Fibroblast of lung (primary cell): ENCODE data around the gene ECI1. TPM values are rescaled to one million over a fixed set of nuclear protein-coding genes. Genes with fewer than 3 reads are reported as not detected.

Experiments
- DNase-seq, 2 donors: peaks; one replicate each; pipeline versions ENCODE4 v3.0.0 to v3.0.0-alpha.2; 2010; ENCODE audit warnings: low read depth in 2 of 2
- H2AFZ ChIP-seq: 2 replicates; pipeline ENCODE4 v1.5.1; 2012; ENCODE audit warnings: low read length, control low read depth, inconsistent platforms
- H3K27ac ChIP-seq: 2 replicates; pipeline ENCODE4 v1.5.1; 2011; ENCODE audit warnings: low read length, control low read depth; ENCODE audit not compliant: insufficient read depth
- H3K27me3 ChIP-seq: 2 replicates; pipeline ENCODE4 v1.5.1; 2011; ENCODE audit warnings: mild to moderate bottlenecking, low read length; ENCODE audit not compliant: control insufficient read depth, insufficient read depth
- H3K36me3 ChIP-seq: 2 replicates; pipeline ENCODE4 v1.5.1; 2011; ENCODE audit warnings: low read length; ENCODE audit not compliant: control insufficient read depth, insufficient read depth
- H3K4me1 ChIP-seq: 2 replicates; pipeline ENCODE4 v1.5.1; 2011; ENCODE audit warnings: low read length; ENCODE audit not compliant: control insufficient read depth, insufficient read depth; ENCODE audit errors: extremely low read depth
- H3K4me2 ChIP-seq: 2 replicates; pipeline ENCODE4 v1.5.1; 2011; ENCODE audit warnings: low read length, control low read depth; ENCODE audit not compliant: insufficient read depth; ENCODE audit errors: extremely low read depth
- H3K4me3 ChIP-seq, 4 experiments: fragments of 200-600 bp in 1 of 4; sonication (generic) in 1 of 4; replicated peaks in 1 of 4; 2 replicates each; pipeline ENCODE4 v1.5.1; 2011 to 2016; ENCODE audit warnings: low read length in 4 of 4, low read depth in 3 of 4, mild to moderate bottlenecking in 3 of 4, control low read depth in 2 of 4, inconsistent platforms in 1 of 4, mixed read lengths in 1 of 4; ENCODE audit not compliant: insufficient read depth in 1 of 4; ENCODE audit errors: control extremely low read depth in 1 of 4
- H3K79me2 ChIP-seq: 2 replicates; pipeline ENCODE4 v1.5.1; 2012; ENCODE audit warnings: mild to moderate bottlenecking, low read length, inconsistent platforms; ENCODE audit not compliant: control insufficient read depth, insufficient read depth
- H3K9ac ChIP-seq: 2 replicates; pipeline ENCODE4 v1.5.1; 2011; ENCODE audit warnings: mild to moderate bottlenecking, low read length, control low read depth; ENCODE audit not compliant: insufficient read depth
- H3K9me3 ChIP-seq: 2 replicates; pipeline ENCODE4 v1.5.1; 2012; ENCODE audit warnings: low read depth, low read length; ENCODE audit not compliant: control insufficient read depth, insufficient read depth
- H4K20me1 ChIP-seq: 2 replicates; pipeline ENCODE4 v1.5.1; 2011; ENCODE audit warnings: low read length; ENCODE audit not compliant: control insufficient read depth, insufficient read depth; ENCODE audit errors: extremely low read depth
- EZH2 ChIP-seq: IDR thresholded peaks from 2 replicates; pipeline ENCODE4 v1.5.1; 2012; ENCODE audit warnings: low read length, control low read depth, mild to moderate bottlenecking; ENCODE audit errors: missing control alignments
- polyA plus RNA-seq, 2 donors: library from polyadenylated mRNA; depleted of rRNA in 1 of 2; stranded (reverse) in 1 of 2; unstranded in 1 of 2; fragments of >200 nt; gene quantifications; 2 replicates each; pipeline ENCODE4 v1.2.1, GENCODE V29; 2011 to 2012; ENCODE audit warnings: missing spikeins in 1 of 2
- total RNA-seq: library from RNA; depleted of rRNA; stranded (reverse); fragments of >200 nt; gene quantifications from 2 replicates; pipeline ENCODE4 v1.2.1, GENCODE V29; 2014
- TF ChIP-seq, protein P1 (sequence below), 2 donors: IDR thresholded peaks in 1 of 2; conservative IDR thresholded peaks in 1 of 2; 1 replicate in 1 of 2; 2 replicates in 1 of 2; pipeline ENCODE4 v1.5.1; 2011 to 2012; ENCODE audit warnings: low read length in 2 of 2, control low read depth in 1 of 2, inconsistent platforms in 1 of 2, low read depth in 1 of 2, mild to moderate bottlenecking in 1 of 2

The ECI1 gene
- total and polyA plus RNA-seq, 2 donors (not counting 1 experiment from before 2014, with no cell fraction given) = 18.8 to 35.8 TPM

DNA sequence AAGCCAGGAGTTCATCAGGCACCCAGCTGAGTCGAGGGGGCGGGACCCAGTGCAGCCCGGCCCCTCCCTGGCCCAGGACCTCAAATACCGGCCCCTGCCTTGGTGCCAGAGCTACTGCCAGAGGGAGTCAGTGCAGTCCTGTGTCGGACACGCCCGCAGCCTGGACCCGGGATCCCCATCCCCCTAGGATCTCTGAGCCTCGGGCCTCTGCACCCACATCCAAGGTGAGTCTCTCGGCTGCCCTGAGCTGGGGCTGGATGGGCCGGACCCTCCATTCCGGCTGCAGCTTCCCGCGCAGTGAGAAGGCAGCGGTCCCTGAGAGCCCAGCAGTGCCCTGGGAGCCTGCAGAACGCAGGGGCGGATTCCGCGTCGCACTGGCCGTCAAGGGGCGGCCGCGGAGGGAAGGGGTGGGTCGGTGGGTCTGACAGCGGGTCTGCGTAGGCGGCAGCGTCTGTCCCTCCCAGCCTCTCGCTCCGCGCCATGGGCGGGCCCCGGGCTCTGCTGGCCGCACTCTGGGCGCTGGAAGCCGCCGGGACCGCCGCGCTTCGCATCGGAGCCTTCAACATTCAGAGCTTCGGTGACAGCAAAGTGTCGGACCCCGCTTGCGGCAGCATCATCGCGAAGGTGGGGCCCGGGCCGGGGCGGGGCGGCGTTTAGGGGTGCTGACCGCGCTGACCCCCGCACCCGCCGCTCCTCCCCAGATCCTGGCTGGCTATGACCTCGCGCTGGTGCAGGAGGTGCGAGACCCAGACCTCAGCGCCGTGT, 14.9 kb downstream of the ECI1 start, which contains the start of gene DNASE1L2:
Gene DNASE1L2, plus strand, starts transcription at position 108 of the 765 bp plus-strand sequence. Its CDS starts 373 bp downstream, at position 481.
- TF ChIP-seq, protein P1, sequence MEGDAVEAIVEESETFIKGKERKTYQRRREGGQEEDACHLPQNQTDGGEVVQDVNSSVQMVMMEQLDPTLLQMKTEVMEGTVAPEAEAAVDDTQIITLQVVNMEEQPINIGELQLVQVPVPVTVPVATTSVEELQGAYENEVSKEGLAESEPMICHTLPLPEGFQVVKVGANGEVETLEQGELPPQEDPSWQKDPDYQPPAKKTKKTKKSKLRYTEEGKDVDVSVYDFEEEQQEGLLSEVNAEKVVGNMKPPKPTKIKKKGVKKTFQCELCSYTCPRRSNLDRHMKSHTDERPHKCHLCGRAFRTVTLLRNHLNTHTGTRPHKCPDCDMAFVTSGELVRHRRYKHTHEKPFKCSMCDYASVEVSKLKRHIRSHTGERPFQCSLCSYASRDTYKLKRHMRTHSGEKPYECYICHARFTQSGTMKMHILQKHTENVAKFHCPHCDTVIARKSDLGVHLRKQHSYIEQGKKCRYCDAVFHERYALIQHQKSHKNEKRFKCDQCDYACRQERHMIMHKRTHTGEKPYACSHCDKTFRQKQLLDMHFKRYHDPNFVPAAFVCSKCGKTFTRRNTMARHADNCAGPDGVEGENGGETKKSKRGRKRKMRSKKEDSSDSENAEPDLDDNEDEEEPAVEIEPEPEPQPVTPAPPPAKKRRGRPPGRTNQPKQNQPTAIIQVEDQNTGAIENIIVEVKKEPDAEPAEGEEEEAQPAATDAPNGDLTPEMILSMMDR (conservative IDR thresholded peaks at IDR 0.05 in 1 of 2, IDR thresholded peaks at IDR 0.05 in 1 of 2; ENCODE audit: low read depth in 1 of 2, low read length in 2 of 2) = no peak
- no peak for TF ChIP-seq EZH2
- Histone ChIP-seq H2AFZ (no peak within 1 kb of the TSS), H3K9me3 (no peaks in the 10 kb centered on the region), H4K20me1 (no peaks in the 10 kb centered on the region), H3K4me3 (peak within 1 kb of the TSS in 2 of 4 experiments; percentile 22 to 44), H3K4me1 (peaks cover 2% of the 10 kb centered on the region), H3K36me3 (peaks cover 28% of the 10 kb centered on the region), H3K79me2 (no peaks in the 10 kb centered on the region), H3K4me2 (peak within 1 kb of the TSS; percentile 54), H3K27me3 (no peaks in the 10 kb centered on the region), H3K9ac (peak within 1 kb of the TSS; percentile 16), H3K27ac (no peak within 1 kb of the TSS)
- peak in 1 of 2 donors; percentile 35 for DNase-seq

DNA sequence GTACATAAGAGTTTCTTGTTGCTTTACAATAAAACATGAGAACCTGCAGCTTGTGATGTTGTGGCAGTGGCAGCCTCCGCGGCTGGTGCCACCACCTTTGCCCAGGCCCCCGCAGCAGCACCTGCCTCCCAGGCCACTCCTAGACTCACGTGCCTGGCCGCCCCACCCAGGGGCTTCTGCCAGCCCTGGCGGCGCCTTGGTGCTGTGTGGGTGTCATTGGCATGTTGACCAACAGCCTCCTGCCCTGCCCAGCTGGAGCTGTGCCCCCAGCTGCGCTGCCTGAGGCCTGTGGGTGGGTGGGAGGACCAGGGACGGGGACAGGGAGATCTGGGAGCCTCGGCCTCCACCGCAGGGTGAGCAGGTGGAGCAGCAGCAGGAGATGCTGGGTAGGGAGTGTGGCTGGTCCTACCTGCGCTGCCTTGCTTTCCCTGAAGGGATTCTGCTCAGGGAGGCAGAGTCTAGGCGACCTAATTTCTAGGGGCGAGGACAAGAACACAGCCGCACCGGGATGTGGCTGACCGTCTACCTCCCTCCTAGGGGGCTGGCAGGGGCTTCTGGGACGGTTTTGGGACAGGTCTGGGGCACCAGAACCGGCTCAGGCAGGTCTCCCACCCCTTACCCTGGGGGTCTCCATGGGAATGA, 15.6 kb downstream of the ECI1 start:
- H3K9ac ChIP-seq = no peak overlapping the region
- H3K79me2 ChIP-seq = no peaks in the 10 kb centered on the region
- H3K27ac ChIP-seq = no peak overlapping the region
- no peak for TF ChIP-seq EZH2
- TF ChIP-seq, protein P1 (conservative IDR thresholded peaks at IDR 0.05 in 1 of 2, IDR thresholded peaks at IDR 0.05 in 1 of 2; ENCODE audit: low read depth in 1 of 2, low read length in 2 of 2) = no peak
- no peaks in the 10 kb centered on the region for H3K9me3 ChIP-seq
- no peak for DNase-seq
- no peak overlapping the region for H3K4me3 ChIP-seq
- peaks cover 2% of the 10 kb centered on the region for H3K4me1 ChIP-seq
- no peak overlapping the region for H2AFZ ChIP-seq
- no peaks in the 10 kb centered on the region for H4K20me1 ChIP-seq
- H3K4me2 ChIP-seq = no peak overlapping the region
- peaks cover 30% of the 10 kb centered on the region for H3K36me3 ChIP-seq
- H3K27me3 ChIP-seq = no peaks in the 10 kb centered on the region

DNA sequence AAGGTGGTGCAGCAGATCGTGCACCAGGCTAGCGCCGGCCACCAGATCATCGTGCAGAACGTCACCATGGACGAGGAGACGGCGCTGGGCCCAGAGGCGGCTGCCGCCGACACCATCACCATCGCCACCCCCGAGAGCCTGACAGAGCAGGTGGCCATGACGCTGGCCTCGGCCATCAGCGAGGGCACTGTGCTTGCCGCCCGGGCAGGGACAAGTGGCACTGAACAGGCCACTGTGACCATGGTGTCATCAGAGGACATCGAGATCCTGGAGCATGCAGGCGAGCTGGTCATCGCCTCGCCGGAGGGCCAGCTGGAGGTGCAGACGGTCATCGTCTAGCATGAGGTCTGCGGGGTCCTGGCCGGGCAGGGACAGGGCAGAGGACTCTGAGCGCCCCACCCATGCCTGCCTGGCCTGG, 16.1 kb downstream of the ECI1 start:
- H3K27ac ChIP-seq = no peak overlapping the region
- no peaks in the 10 kb centered on the region for H3K27me3 ChIP-seq
- no peaks in the 10 kb centered on the region for H3K79me2 ChIP-seq
- H4K20me1 ChIP-seq = no peaks in the 10 kb centered on the region
- no peak overlapping the region for H2AFZ ChIP-seq
- no peaks in the 10 kb centered on the region for H3K9me3 ChIP-seq
- no peak overlapping the region for H3K4me3 ChIP-seq
- peaks cover 30% of the 10 kb centered on the region for H3K36me3 ChIP-seq
- no peak overlapping the region for H3K4me2 ChIP-seq
- H3K4me1 ChIP-seq = peaks cover 2% of the 10 kb centered on the region
- H3K9ac ChIP-seq = no peak overlapping the region
- TF ChIP-seq EZH2 = no peak
- TF ChIP-seq, protein P1 (conservative IDR thresholded peaks at IDR 0.05 in 1 of 2, IDR thresholded peaks at IDR 0.05 in 1 of 2; ENCODE audit: low read depth in 1 of 2, low read length in 2 of 2) = no peak
- no peak for DNase-seq
